HepG2 (cell line): ENCODE data around the gene AGT.

Experiments
- AGO2 ChIP-seq: fragments of 200-400 bp; formaldehyde crosslinking; optimal IDR thresholded peaks from 2 replicates; pipeline ENCODE3; 2017; ENCODE audit warnings: mild to moderate bottlenecking, low read depth, low read length, moderate library complexity
- BCL6 ChIP-seq: IDR thresholded peaks from 2 replicates; pipeline ENCODE4 v1.6.1; 2016; ENCODE audit warnings: missing genetic modification reagents, missing compliant biosample characterization
- CREM ChIP-seq, 2 experiments: sonication (generic) in 1 of 2; formaldehyde crosslinking in 1 of 2; IDR thresholded peaks; 2 replicates each; pipeline versions ENCODE4 v1.4.0 to v1.6.1; 2016 to 2020; ENCODE audit warnings: antibody characterized with exemption in 1 of 2, mild to moderate bottlenecking in 1 of 2, missing genetic modification reagents in 1 of 2
- ELF4 ChIP-seq: sonication (generic); formaldehyde crosslinking; IDR thresholded peaks from 2 replicates; pipeline ENCODE4 v1.5.0; 2020; ENCODE audit warnings: missing genetic modification reagents, mild to moderate bottlenecking, moderate library complexity, borderline replicate concordance
- EP300 ChIP-seq, 3 experiments: sonication (generic) in 1 of 3; formaldehyde crosslinking in 1 of 3; IDR thresholded peaks; 2 replicates each; pipeline versions ENCODE4 v1.5.1 to v1.6.1; 2011 to 2020; ENCODE audit warnings: low read depth in 2 of 3, low read length in 2 of 3, borderline replicate concordance in 1 of 3, improper control_type of control experiment in 1 of 3, mild to moderate bottlenecking in 1 of 3, missing genetic modification reagents in 1 of 3, moderate library complexity in 1 of 3
- FOXA1 ChIP-seq, 2 experiments: fragments of 450-650 bp in 1 of 2; sonication (generic) in 1 of 2; formaldehyde crosslinking in 1 of 2; IDR thresholded peaks; 2 replicates each; pipeline versions ENCODE4 v1.4.0 to v1.6.1; 2016 to 2020; ENCODE audit warnings: missing genetic modification reagents in 1 of 2
- FOXP1 ChIP-seq, 2 experiments: fragments of 450-650 bp in 1 of 2; IDR thresholded peaks; 2 replicates each; pipeline ENCODE4 v1.6.1; 2017 to 2018; ENCODE audit warnings: antibody characterized with exemption in 1 of 2
- GTF3A ChIP-seq: sonication (generic); formaldehyde crosslinking; conservative IDR thresholded peaks from 2 replicates; pipeline ENCODE4 v1.4.0; 2020; ENCODE audit warnings: mild to moderate bottlenecking, missing genetic modification reagents
- JUND ChIP-seq: sonication (generic); formaldehyde crosslinking; IDR thresholded peaks from 2 replicates; pipeline ENCODE4 v1.8.0; 2022; ENCODE audit warnings: mild to moderate bottlenecking, missing genetic modification reagents
- ZNF24 ChIP-seq: fragments of 450-650 bp; IDR thresholded peaks from 2 replicates; pipeline ENCODE4 v1.6.1; 2017; ENCODE audit warnings: antibody characterized with exemption, mild to moderate bottlenecking
- ZNF724P ChIP-seq: sonication (generic); formaldehyde crosslinking; IDR thresholded peaks from 2 replicates; pipeline ENCODE4 v1.8.0; 2022; ENCODE audit warnings: missing genetic modification reagents, borderline replicate concordance
- TF ChIP-seq, protein P1 (sequence below): sonication (generic); formaldehyde crosslinking; IDR thresholded peaks from 2 replicates; pipeline ENCODE4 v1.5.0; 2020; ENCODE audit warnings: mild to moderate bottlenecking, missing genetic modification reagents, moderate library complexity
- TF ChIP-seq, protein P2 (sequence below): sonication (generic); formaldehyde crosslinking; IDR thresholded peaks from 2 replicates; pipeline ENCODE4 v1.4.0; 2020; ENCODE audit warnings: missing genetic modification reagents, borderline replicate concordance
- TF ChIP-seq, protein P3 (sequence below): sonication (generic); formaldehyde crosslinking; IDR thresholded peaks from 2 replicates; pipeline ENCODE4 v1.4.0; 2020; ENCODE audit warnings: missing genetic modification reagents, borderline replicate concordance

DNA sequence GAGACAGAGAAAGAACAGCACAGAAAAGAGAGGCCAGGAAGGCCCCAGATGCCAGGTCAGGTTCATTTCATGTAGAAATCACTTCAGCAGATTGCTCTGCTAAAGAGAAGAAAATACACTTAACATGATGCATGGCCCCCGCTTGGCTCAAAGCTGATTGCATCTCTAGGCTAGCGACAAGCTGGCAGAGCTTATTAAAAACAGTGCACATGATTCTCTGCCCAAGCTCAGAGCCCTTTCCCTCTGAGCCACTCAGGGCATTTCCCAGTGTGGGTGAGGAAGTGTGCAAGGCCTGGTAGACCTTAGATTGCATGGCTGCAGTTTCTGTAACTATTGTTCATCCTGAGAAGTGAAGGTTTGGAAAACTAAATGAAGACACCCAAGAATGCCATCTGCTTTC, 30.0 kb upstream of the AGT start:
- TF ChIP-seq, protein P1, sequence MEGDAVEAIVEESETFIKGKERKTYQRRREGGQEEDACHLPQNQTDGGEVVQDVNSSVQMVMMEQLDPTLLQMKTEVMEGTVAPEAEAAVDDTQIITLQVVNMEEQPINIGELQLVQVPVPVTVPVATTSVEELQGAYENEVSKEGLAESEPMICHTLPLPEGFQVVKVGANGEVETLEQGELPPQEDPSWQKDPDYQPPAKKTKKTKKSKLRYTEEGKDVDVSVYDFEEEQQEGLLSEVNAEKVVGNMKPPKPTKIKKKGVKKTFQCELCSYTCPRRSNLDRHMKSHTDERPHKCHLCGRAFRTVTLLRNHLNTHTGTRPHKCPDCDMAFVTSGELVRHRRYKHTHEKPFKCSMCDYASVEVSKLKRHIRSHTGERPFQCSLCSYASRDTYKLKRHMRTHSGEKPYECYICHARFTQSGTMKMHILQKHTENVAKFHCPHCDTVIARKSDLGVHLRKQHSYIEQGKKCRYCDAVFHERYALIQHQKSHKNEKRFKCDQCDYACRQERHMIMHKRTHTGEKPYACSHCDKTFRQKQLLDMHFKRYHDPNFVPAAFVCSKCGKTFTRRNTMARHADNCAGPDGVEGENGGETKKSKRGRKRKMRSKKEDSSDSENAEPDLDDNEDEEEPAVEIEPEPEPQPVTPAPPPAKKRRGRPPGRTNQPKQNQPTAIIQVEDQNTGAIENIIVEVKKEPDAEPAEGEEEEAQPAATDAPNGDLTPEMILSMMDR (CRISPR knock-in tag) = no peak
- no peak for TF ChIP-seq JUND (CRISPR knock-in tag)
- TF ChIP-seq AGO2 = no peak
- no peak for TF ChIP-seq BCL6
- TF ChIP-seq, protein P2, sequence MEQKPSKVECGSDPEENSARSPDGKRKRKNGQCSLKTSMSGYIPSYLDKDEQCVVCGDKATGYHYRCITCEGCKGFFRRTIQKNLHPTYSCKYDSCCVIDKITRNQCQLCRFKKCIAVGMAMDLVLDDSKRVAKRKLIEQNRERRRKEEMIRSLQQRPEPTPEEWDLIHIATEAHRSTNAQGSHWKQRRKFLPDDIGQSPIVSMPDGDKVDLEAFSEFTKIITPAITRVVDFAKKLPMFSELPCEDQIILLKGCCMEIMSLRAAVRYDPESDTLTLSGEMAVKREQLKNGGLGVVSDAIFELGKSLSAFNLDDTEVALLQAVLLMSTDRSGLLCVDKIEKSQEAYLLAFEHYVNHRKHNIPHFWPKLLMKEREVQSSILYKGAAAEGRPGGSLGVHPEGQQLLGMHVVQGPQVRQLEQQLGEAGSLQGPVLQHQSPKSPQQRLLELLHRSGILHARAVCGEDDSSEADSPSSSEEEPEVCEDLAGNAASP (CRISPR knock-in tag) = no peak
- TF ChIP-seq GTF3A (CRISPR knock-in tag) = no peak
- TF ChIP-seq ELF4 (CRISPR knock-in tag) = no peak
- no peak for TF ChIP-seq CREM (IDR thresholded peaks at IDR 0.05)
- no peak for TF ChIP-seq CREM (CRISPR knock-in tag; IDR thresholded peaks at IDR 0.05)
- no peak for TF ChIP-seq EP300 (IDR thresholded peaks at IDR 0.05; ENCODE audit: low read depth in 2 of 2, low read length in 2 of 2)
- TF ChIP-seq EP300 (CRISPR knock-in tag; IDR thresholded peaks at IDR 0.05; ENCODE audit: borderline replicate concordance) = no peak
- no peak for TF ChIP-seq FOXP1 (IDR thresholded peaks at IDR 0.05)
- no peak for TF ChIP-seq FOXP1 (CRISPR knock-in tag; IDR thresholded peaks at IDR 0.05)
- TF ChIP-seq FOXA1 (IDR thresholded peaks at IDR 0.05) = no peak
- no peak for TF ChIP-seq FOXA1 (CRISPR knock-in tag; IDR thresholded peaks at IDR 0.05)
- TF ChIP-seq ZNF724P = no peak
- TF ChIP-seq, protein P3, sequence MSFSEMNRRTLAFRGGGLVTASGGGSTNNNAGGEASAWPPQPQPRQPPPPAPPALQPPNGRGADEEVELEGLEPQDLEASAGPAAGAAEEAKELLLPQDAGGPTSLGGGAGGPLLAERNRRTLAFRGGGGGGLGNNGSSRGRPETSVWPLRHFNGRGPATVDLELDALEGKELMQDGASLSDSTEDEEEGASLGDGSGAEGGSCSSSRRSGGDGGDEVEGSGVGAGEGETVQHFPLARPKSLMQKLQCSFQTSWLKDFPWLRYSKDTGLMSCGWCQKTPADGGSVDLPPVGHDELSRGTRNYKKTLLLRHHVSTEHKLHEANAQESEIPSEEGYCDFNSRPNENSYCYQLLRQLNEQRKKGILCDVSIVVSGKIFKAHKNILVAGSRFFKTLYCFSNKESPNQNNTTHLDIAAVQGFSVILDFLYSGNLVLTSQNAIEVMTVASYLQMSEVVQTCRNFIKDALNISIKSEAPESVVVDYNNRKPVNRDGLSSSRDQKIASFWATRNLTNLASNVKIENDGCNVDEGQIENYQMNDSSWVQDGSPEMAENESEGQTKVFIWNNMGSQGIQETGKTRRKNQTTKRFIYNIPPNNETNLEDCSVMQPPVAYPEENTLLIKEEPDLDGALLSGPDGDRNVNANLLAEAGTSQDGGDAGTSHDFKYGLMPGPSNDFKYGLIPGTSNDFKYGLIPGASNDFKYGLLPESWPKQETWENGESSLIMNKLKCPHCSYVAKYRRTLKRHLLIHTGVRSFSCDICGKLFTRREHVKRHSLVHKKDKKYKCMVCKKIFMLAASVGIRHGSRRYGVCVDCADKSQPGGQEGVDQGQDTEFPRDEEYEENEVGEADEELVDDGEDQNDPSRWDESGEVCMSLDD (CRISPR knock-in tag) = no peak
- TF ChIP-seq ZNF24 = no peak
